Measurements from ENCODE around the gene ARHGEF3. TPM values are rescaled to one million over a fixed set of nuclear protein-coding genes. Genes with fewer than 3 reads are reported as not detected.

ARHGEF3 gene, protein sequence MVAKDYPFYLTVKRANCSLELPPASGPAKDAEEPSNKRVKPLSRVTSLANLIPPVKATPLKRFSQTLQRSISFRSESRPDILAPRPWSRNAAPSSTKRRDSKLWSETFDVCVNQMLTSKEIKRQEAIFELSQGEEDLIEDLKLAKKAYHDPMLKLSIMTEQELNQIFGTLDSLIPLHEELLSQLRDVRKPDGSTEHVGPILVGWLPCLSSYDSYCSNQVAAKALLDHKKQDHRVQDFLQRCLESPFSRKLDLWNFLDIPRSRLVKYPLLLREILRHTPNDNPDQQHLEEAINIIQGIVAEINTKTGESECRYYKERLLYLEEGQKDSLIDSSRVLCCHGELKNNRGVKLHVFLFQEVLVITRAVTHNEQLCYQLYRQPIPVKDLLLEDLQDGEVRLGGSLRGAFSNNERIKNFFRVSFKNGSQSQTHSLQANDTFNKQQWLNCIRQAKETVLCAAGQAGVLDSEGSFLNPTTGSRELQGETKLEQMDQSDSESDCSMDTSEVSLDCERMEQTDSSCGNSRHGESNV
- 4.6 TPM for polyA plus RNA-seq (2012; ENCODE audit: insufficient read depth, insufficient read length, low read depth)

DNA sequence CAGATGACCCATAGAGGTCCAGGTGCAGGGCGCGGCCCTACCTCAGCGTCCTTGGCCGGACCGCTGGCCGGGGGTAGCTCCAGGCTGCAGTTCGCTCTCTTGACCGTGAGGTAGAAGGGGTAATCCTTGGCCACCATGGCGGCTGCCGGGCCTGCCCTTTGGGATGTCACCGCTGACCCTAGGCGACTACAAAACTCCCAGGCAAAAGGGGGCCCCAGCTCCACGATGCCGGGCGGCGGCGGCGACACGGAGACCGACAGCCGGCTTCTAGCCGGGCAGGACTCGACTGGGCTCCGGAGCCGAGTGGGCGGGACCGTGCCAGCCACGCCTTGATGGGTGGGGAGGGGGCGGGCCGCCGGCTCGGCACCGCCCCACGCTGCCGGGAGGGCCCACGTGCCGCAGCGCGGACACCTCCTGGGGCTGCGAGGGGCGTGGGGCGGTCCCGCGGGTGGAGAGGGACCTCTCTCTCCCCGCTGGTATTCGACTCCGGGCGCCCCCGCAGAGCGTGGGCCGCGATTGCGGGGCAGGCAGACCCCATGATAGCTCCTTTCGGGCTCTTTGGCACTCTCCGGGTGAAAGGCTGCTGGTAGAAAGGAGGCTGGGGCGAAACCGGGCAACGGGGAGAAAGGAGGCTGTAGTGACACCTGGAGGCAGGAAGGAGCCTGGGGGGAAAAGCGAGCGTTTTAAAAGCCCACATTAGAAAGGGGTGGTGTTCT is at the start of gene ARHGEF3:
TSS of gene ARHGEF3 (minus strand) at position 288 of the 716 bp plus-strand sequence. CDS start at position 137, 151 bp downstream.
- peak; percentile 82 for DNase-seq
- TF ChIP-seq, protein P1, sequence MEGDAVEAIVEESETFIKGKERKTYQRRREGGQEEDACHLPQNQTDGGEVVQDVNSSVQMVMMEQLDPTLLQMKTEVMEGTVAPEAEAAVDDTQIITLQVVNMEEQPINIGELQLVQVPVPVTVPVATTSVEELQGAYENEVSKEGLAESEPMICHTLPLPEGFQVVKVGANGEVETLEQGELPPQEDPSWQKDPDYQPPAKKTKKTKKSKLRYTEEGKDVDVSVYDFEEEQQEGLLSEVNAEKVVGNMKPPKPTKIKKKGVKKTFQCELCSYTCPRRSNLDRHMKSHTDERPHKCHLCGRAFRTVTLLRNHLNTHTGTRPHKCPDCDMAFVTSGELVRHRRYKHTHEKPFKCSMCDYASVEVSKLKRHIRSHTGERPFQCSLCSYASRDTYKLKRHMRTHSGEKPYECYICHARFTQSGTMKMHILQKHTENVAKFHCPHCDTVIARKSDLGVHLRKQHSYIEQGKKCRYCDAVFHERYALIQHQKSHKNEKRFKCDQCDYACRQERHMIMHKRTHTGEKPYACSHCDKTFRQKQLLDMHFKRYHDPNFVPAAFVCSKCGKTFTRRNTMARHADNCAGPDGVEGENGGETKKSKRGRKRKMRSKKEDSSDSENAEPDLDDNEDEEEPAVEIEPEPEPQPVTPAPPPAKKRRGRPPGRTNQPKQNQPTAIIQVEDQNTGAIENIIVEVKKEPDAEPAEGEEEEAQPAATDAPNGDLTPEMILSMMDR (IDR thresholded peaks at IDR 0.05; ENCODE audit: low read depth, low read length) = peak; percentile 46
- Histone ChIP-seq H3K27me3 (no peaks in the 10 kb centered on the region), H3K4me3 (ENCODE audit: low read depth, low read length) (peak within 1 kb of the TSS; percentile 71), H3K9me3 (no peaks in the 10 kb centered on the region), H3K4me1 (no peaks in the 10 kb centered on the region; the same call in none of the 2 replicates), H3K36me3 (no peaks in the 10 kb centered on the region)

DNA sequence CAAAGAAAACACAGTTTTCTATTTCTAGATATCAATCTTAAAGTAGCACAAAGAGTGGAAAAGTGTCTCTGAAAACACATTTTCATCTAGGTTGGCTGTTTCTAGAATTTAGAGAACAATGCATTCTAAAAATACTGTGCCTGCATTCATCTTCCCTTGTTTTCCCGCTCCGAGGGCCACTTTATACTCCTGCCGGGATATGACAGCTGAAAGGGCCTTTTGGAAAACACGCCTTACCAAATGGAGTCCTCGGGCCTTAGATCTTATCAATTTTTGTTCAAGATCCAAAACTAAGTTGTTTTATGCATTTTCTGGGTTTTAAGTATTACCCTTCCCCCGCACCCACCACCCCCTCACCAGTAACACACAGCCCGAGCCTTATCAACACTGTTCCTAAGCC is 47.9 kb upstream of the ARHGEF3 start:
- H3K36me3 ChIP-seq = no peaks in the 10 kb centered on the region
- no peak for DNase-seq
- TF ChIP-seq, protein P1 (IDR thresholded peaks at IDR 0.05; ENCODE audit: low read depth, low read length) = no peak
- no peaks in the 10 kb centered on the region for H3K27me3 ChIP-seq
- no peak overlapping the region for H3K4me3 ChIP-seq (ENCODE audit: low read depth, low read length)
- H3K4me1 ChIP-seq = no peaks in the 10 kb centered on the region
- no peaks in the 10 kb centered on the region for H3K9me3 ChIP-seq

- no peaks in the 10 kb centered on the region for H3K9me3 ChIP-seq
- no peaks in the 10 kb centered on the region for H3K27me3 ChIP-seq
- TF ChIP-seq, protein P1 (IDR thresholded peaks at IDR 0.05; ENCODE audit: low read depth, low read length) = no peak
- DNase-seq = no peak
- H3K4me1 ChIP-seq = no peaks in the 10 kb centered on the region
- H3K36me3 ChIP-seq = no peaks in the 10 kb centered on the region
- no peak overlapping the region for H3K4me3 ChIP-seq (ENCODE audit: low read depth, low read length)
Observed at GRCh38 chr3:56845505-56845904, 43.8 kb upstream of the ARHGEF3 start.

- Histone ChIP-seq H3K4me1 (no peaks in the 10 kb centered on the region), H3K4me3 (ENCODE audit: low read depth, low read length) (no peak overlapping the region), H3K36me3 (no peaks in the 10 kb centered on the region), H3K27me3 (no peaks in the 10 kb centered on the region), H3K9me3 (no peaks in the 10 kb centered on the region)
- no peak for DNase-seq
- TF ChIP-seq, protein P1 (IDR thresholded peaks at IDR 0.05; ENCODE audit: low read depth, low read length) = no peak
Observed at GRCh38 chr3:56844536-56844935, 42.8 kb upstream of the ARHGEF3 start.

- Histone ChIP-seq H3K4me1 (no peaks in the 10 kb centered on the region), H3K4me3 (ENCODE audit: low read depth, low read length) (0 out of 2 replicates have a peak overlapping the region, but pooled peaks have one; percentile 16), H3K9me3 (no peaks in the 10 kb centered on the region), H3K36me3 (no peaks in the 10 kb centered on the region), H3K27me3 (no peaks in the 10 kb centered on the region)
- peak; percentile 6 for DNase-seq
- TF ChIP-seq, protein P1 (IDR thresholded peaks at IDR 0.05; ENCODE audit: low read depth, low read length) = no peak
Observed at GRCh38 chr3:56839784-56840715, 38.3 kb upstream of the ARHGEF3 start.

Data from BE2C (cell line).